ENCODE data around the gene KLK11.

- TF ChIP-seq SP1 (IDR thresholded peaks at IDR 0.05; ENCODE audit: low read depth, low read length) (no peak), GABPA (IDR thresholded peaks at IDR 0.05; ENCODE audit: borderline replicate concordance, insufficient read depth, low read length) (no peak), POLR2A (IDR thresholded peaks at IDR 0.05; ENCODE audit: control extremely low read depth in 1 of 2, low read depth in 2 of 2, low read length in 2 of 2) (no peak), TAF1 (IDR thresholded peaks at IDR 0.05; ENCODE audit: low read depth, low read length) (no peak)
These were observed 33.3 kb upstream of the KLK11 start for GRCh38 chr19:51059715-51060114.

Data from H1 (cell line).